ENCODE results near the gene TUBA4B.

Gene TUBA4B

DNA sequence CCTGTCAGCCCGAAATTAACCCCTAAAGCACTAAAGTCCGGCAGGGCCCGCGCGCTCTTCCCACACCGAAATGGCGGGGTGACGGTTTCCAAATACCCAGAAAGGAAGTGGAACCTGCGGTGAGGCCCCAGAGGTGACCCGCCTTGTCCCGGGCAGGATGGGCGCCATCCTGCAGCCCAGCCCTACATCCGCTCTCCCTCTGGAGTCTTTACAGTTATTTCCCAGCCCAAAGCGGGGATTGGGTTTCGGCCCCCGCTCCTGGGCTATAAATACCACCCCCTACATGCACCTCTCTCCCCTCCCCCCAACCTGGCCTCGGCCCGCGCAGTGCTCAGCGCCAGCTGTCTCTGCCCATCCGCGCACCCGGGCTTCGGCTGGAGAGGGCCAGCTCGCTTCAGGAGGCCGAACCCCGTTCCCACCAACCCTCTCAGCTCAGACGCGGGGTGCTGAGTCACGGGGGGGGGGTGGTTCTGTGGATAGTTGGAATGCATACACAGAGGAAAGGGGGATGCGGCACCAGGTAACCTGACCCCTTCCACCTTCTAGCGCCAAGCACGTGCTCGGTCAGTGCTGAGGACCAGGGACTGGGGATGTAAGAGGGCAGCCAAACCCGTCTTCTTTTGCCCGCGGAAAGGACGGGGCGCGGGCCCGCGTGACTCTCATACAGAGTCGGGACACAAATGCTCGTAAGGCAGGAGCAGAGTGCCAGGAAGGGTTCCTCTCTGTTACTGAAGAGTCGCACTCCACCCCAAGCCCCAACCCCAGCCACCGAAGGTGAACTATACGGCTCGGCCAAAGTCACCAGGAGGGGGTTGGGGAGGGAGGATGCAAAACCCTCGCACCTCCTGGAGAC lies at the start of gene TUBA4B:
Gene TUBA4B (plus strand): TSS at position 344 of the 853 bp plus-strand sequence. CDS start 165 bp downstream, at position 509.
- no peak for DNase-seq

DNA sequence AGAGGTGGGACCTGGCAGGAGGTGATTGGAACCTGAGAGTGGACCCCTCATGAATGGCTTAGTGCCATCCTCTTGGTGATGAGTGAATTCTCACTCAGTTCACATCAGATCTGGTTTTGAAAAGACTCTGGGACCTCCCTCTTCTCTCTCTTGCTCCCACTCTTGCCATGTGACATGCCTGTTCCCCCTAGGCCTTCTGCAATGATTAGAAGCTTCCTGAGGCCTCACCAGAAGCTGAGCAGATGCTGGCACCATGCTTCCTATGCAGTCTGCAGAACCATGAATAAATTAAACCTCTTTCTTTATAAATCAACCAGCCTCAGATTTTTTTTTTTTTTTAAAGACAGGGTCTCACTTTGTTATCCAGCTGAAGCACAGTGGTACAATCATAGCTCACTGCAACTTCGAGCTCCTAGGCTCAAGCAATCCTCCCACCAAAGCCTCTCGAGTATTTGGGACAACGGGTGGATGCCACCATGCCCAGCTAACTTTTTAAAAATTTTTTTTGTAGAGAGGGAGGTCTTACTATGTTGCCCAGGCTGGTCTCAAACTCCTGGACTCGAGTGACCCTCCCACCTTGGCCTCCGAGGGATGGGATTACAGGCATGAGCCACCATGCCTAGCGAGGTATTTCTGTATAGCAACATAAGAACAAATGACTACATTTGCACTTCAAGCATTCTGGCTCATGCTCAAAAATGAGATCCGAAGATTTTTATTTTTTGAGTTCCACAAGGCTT lies 48.4 kb upstream of the TUBA4B start:
- DNase-seq: no peak

DNA sequence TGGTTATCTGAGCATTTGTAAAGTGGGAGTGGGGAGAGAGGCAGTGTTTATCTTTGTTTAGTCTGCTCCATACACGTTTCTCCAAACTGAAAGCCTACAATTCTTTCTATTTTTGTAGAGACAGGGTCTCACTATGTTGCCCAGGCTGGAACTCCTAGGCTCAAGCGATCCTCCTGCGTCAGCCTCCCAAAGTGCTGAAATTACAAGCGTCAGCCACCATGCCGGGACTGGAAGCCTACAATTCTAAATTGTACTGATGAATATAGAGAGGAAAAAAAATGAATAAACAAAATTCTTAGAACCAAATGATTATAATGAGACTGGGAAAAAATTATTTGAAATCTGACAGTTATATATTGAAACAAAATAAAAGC lies 47.9 kb upstream of the TUBA4B start:
- DNase-seq: no peak

DNA sequence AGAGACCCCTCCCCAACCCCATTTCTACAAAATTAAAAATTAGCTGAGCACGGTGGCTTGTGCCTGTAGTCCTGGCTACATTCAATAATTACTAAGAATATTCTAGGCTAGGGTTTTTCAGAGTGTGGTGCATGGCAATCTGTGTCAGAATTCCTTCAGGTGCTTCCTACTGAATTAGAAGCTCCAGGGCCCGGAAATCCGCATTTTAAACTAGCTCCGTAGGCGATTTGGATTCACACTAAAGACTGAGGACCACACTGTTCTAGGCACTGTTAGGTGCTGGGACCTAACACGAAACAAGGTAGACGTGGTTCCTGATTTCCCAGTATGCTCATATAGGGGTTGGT lies 47.1 kb upstream of the TUBA4B start:
- DNase-seq: no peak

DNA sequence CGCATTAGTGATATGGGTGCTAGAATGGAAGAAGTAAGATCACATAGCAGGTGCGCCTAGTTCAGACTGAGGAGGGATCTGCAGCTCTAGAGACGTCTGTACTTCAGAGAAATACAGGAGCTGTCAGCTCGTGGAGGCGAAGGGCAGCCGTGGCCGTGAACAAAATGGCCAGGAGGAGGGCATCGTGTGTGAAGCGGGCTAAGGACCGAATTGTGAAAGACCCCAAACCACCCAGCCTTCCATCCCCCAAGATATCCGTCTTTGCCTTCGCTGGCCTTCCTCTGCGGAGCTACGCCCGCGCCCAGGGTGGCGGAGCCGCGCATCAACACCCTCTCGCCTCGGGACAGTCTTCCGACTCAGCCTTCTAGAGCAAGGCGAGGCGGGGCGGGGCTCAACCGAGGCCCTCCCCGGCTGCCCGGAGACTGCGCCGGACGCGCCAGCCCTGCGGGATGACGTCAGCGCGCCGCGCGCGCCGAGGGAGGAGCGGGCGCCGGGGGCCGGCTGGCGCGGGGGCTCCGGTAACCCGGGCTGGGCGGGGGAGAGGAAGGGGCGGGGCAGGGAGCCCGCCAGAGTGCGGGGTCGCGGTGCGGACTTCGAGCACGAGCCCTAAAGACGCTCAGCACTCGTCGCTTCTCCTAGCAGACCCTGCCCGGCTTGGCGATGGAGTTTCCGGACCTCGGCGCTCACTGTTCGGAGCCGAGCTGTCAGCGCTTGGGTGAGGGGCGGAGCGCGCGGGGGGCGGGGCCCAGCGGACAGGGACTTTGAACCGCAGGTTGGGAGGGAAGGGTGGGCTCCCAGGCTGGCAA lies 46.5 kb upstream of the TUBA4B start, which contains the start of gene ZFAND2B:
Gene ZFAND2B (plus strand): TSS at position 455 of the 806 bp plus-strand sequence. CDS start 206 bp downstream, at position 661.
- DNase-seq: peak; percentile 78

DNA sequence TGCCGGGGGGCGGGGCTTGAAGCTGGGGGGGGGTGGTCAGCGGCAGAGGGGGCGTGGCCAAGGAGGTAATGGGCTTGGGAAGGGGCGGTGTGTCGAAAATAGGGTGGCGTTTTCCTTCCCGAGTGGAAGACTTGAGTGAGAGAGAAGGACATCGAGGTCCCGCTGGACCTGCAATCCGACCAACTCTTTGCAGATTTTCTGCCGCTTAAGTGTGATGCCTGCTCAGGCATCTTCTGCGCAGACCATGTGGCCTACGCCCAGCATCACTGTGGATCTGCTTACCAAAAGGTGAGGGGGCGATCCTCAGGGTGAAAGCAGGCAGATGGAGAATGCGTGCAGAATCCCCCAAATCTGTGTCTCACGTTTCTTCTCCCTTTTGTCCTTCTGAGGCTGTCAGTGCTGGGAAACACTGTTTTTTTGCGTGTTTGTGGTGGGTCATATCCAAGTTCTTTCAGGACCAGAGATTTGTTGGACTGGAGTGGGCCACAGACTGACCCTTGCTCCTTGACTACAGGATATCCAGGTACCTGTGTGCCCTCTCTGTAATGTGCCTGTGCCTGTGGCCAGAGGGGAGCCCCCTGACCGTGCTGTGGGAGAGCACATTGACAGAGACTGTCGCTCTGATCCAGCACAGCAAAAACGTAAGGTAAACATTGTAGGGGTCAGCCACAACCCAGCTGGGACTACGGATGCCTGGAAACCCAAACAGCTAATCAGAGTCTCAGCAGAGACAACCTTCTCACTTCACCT lies 45.7 kb upstream of the TUBA4B start:
- no peak for DNase-seq

DNA sequence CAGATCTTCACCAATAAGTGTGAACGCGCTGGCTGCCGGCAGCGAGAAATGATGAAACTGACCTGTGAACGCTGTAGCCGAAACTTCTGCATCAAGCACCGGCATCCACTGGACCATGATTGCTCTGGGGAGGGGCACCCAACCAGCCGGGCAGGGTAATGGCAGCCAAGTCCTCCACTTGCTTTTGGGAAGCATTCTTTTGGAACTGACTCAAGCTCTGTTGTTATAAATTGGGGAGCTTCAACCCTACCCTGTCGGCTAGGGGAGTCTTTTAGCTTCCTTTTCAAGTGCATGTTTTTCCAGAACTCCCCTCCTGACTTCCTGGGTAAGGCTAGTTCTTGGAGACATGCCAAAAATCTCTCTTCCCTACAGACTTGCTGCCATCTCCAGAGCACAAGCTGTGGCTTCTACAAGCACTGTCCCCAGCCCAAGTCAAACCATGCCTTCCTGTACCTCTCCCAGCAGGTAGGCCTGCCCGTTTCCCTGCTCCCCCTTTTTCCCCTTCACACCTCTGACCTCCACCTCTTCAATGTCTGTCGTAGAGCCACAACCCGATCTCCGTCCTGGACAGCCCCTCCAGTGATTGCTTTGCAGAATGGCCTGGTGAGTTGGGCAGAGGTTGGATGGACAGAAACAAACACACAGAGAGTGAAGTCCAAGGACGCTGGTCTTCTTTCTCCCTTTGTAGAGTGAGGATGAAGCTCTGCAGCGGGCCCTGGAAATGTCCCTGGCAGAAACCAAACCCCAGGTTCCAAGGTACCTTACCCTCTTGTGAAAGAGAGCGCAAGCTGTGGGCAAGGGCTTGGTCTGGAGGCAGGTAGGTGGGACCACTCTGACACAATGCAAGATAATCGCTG lies 44.9 kb upstream of the TUBA4B start:
- no peak for DNase-seq

DNA sequence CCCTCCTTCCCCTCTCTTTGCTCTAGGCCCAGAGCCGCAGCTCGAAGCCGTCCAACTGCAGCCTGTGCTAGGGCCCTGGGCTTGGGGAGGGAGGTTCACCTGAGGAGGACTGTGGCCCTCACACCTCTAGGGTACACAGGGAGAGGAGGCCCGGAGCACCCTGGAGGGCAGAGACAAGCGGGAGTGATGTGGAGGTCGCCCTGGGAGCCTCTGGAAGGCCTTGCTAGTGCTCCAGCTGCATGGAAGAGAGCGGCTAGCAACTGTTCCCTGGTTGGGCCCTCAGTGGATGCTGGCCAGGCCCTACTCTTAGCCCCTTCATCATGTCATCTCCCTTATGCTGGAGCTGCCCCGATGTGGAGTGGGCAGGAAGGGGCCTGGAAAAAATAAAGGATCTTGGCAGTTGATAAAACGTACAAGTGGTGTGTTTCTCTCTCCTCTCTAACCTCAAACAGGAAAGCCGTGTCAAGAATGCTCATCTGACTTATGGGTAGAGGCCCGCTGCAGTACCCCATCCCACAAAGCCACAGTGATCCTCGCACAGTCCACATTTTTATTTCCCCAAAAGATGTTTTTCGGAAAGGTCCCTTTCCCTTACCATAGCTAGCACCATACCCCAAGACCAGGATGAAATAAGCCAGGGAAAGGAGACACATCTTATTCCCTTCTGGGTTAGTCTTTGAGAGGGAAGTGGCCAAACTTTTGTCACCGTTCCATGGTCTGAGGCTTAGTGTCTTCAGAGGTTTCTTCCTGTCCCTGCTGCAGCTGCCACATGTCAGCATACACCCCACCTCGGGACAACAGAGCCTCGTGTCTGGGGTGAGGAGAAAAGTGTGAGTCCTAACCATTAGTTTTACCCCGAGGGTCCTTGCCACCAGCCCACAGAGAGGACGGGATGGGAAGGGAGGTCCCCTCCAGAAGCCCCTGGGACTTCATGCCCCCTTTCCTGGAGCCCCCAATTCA lies 43.5 kb upstream of the TUBA4B start:
- no peak for DNase-seq

DNA sequence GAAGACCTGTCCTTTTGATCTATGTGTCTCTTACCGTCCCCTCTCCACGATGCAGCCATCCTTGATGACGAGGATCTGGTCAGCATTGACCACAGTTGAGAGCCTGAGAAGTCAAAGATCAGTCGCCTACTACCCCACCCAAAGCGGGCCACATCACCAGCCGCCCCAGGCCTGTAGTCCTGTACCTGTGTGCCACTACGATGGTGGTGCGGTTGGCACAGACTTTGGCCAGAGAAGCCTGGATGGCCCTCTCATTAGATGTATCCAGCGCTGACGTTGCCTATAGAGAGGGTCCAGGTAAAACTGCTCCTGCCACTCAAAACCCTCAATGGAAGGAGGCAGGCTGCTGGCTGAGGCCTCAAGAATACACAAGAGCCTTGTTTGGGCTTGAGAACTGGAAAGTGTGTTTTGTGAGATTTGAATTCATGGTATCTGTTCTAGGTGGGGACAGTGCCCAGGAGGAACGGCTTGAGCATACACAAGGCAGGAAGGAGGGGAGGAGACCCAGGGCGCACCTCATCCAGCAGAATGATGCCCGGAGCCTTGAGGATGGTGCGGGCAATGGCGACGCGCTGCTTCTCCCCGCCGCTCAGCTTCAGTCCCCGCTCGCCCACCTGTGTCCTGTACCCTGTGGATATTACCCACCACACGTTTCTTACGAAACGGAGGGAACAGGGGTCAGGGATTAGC lies 42.7 kb upstream of the TUBA4B start:
- DNase-seq: no peak

DNA sequence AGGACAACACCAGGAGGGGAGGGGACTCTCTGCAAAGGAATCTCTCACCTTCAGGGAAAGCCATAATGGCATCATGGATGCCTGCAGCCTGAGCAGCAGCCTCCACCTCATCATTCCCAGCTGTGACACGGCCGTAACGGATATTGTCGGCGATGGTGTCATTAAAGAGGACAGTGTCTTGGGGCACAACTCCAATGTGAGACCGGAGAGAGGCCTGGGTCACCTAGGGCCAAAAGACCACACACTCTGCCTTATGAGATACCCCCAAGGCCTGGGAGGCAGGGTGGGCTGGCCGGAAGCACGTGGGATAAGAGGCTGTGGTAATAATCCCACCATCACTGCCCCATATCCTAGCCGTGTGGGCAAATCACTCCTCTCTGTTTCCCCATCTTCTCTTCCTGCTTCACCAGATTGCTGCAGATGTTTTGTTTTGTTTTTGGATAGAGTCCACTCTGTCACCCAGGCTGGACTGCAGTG lies 42.1 kb upstream of the TUBA4B start:
- no peak for DNase-seq

DNA sequence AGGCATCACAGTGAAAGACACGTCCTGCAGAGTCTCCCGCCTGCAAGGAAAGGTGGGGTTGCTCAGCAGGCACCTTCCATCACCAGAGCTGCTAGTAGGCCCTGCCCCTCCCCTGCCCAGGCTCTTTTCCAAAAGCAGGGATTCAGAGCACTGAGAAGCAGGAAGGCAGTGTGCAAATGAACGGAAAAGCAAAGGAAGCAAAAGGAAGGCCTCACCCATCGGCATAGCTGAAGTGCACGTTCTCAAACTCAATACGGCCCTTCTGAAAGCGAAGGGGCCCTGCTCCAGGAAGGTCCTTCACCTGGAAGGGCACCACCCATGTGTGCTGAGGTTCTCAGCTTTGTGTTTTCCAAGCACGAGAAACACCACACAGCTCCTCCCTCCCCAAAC lies 40.0 kb upstream of the TUBA4B start:
- no peak for DNase-seq

DNA sequence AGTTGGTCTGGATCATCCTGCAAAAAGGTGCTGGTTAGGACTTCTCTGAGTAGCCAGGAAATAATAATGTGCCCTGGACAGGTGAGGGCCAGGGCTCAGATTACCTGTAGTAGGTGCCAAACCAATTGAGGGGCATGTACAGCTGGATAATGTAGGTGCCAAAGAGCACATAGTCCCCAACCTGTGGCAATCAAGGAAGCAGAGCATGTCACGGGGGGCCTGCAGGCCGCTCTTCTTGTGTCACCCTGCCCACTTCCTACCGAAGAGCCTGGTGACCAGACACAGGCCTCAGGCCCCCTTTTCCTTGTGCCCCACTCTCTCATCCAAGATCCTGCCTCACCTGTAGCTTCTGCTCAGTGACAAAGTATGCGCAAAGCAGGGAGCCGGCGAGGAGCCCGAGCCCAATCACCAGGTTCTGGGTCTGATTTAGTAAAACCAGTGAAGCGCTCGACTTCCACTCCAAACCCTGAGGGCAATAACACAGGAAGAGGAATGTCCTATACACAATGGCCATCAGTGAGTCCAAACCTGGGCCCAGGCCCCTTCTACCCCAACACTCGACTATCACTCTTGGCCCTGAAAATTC lies 39.5 kb upstream of the TUBA4B start:
- no peak for DNase-seq

DNA sequence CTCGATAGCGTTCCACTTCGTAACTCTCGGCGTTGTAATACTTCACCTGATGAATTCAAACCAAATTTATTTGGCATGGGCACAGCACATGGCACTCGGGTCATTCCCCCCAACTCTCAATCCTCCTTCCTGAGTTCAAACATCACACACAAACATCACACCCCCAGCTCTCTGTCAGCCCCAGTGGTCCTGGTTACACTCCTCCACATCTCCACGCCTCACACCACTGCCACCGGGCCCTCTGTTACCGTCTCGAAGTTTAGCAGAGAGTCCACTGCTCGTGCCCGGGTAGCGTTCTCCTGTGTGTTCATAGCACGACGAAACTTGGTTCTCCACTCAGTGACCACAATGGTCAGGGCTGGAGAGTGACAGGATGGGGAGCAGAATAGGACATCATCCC lies 38.9 kb upstream of the TUBA4B start:
- no peak for DNase-seq

DNA sequence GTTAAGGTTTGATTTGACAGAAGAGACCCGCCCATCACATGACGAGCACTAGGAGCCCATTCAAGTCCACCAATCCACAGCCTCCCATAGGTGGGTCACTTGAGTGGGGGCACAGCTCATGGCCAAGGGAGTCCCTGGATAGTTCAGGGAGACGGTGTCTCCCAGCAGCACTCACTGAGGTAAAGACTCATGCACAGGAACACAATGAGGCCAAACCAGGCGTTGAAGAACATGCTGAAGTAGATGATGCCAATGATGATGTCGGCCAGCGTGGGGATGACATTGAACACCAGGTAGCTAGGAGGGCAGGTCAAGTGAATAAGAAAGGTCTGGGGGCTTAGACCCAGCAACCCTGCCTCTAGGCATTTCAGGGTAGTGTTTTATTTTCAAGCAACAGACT lies 38.3 kb upstream of the TUBA4B start:
- DNase-seq: no peak

DNA sequence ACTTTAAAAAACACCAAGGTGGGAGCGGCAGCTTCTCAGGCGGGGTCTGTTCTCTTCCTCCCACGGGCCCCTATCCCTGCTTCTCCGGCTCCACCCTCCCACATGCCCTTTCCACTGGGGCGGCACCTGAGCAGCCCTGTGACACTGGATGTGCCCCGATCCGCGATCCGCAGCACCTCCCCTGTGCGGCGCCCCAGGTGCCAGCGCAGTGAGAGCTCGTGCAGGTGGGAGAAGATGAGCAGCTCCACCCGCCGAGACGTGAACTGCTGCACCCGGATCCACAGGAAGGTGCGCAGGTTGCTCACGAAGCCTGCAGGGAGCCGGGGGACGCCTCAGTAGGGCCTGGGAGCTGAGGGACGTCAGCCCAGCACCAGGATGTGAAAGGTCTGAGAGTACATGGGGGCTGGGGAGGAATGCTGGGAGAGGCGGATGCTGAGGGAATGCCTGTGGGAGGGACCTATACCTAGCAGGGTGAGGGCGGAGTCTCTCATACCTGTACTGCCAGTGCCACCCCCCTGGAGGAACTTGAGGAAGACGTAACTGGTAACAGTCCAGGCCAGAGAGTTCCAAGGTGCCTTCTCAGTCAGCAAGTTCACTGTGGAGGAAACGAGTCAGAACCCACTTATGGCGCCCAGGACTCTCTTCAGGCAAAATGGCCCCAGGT lies 37.0 kb upstream of the TUBA4B start:
- no peak for DNase-seq

DNA sequence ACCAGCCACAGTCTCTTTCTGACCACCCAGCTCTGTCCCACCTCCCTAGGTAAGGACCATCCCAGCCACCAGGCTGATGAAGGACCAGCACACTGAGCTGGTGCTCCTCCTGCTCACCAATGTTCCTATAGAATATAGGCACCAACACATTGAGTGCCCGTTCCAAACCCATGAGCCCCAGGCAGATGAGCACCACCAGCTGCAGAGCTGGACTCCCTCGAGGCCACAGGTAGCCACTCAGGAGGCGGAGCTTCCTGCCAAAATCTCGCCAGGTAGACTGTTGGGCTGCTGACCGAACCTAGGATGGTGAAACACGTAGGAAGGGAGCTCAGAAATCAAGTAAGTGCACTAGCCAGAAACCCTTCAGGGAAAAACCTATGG lies 36.5 kb upstream of the TUBA4B start:
- no peak for DNase-seq

DNA sequence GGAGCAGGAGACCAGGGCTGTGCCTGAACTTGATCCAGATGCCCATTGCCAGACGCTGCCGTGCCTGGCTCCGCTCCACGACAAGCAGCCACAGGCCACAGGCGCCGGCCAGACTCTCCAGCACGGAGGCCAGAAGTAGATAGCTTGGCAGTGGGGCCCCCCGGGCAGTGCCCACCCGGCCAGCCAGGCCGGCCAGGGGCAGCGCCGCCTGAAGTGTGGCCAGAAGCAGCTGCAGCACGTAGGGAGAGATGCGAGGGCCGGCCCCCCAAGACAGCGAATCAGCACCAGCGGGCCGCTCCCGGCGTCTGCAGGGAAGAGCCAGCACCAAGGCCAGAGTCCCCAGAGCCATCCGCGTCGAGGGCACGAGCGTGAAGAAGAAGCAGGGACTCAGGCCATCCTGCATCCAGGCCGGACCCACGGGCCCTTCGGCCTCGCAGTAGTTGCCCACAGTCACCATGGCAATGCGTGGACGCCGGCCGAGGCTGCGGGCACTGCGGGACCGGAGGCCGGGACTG lies 34.8 kb upstream of the TUBA4B start:
- DNase-seq: no peak
